ENCODE results near the gene COMMD10. TPM values are rescaled to one million over a fixed set of nuclear protein-coding genes. Genes with fewer than 3 reads are reported as not detected.

Gene COMMD10
- total RNA-seq, 6 experiments from 2014 or later, result 19.0 to 25.0 (median 22.0) TPM

DNA sequence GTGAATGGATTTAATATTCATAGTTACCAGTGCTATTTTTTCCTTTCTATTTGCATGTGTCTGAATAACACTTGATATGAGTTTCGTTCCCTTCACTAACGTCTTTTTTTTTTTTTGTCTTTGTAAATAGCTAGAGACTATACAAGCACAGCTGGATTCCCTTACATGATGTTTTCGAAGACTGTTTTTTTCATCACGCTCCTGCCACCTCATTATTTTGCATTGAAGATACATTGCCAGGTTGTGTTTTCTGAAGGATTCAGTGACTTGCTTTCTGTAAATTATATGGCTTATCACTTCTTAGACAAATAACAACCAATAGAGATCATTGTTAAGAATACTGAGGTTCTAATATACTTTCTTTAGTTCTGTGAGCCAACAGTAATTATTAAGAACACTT, 207.5 kb downstream of the COMMD10 start:
- DNase-seq, result no peak
- Mint-ChIP-seq H3K9me3 (peaks cover 7% of the 10 kb centered on the region), H3K4me3 (no peak overlapping the region), H3K27ac (no peak overlapping the region), H3K27me3 (ENCODE audit: insufficient read depth) (no peaks in the 10 kb centered on the region), H3K4me1 (ENCODE audit: low read depth) (peaks cover 4% of the 10 kb centered on the region; the same call in 1 of the 2 replicates), H3K36me3 (ENCODE audit: low read depth) (peaks cover 8% of the 10 kb centered on the region)
- TF ChIP-seq, protein P1, sequence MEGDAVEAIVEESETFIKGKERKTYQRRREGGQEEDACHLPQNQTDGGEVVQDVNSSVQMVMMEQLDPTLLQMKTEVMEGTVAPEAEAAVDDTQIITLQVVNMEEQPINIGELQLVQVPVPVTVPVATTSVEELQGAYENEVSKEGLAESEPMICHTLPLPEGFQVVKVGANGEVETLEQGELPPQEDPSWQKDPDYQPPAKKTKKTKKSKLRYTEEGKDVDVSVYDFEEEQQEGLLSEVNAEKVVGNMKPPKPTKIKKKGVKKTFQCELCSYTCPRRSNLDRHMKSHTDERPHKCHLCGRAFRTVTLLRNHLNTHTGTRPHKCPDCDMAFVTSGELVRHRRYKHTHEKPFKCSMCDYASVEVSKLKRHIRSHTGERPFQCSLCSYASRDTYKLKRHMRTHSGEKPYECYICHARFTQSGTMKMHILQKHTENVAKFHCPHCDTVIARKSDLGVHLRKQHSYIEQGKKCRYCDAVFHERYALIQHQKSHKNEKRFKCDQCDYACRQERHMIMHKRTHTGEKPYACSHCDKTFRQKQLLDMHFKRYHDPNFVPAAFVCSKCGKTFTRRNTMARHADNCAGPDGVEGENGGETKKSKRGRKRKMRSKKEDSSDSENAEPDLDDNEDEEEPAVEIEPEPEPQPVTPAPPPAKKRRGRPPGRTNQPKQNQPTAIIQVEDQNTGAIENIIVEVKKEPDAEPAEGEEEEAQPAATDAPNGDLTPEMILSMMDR (IDR thresholded peaks at IDR 0.05), result no peak

DNA sequence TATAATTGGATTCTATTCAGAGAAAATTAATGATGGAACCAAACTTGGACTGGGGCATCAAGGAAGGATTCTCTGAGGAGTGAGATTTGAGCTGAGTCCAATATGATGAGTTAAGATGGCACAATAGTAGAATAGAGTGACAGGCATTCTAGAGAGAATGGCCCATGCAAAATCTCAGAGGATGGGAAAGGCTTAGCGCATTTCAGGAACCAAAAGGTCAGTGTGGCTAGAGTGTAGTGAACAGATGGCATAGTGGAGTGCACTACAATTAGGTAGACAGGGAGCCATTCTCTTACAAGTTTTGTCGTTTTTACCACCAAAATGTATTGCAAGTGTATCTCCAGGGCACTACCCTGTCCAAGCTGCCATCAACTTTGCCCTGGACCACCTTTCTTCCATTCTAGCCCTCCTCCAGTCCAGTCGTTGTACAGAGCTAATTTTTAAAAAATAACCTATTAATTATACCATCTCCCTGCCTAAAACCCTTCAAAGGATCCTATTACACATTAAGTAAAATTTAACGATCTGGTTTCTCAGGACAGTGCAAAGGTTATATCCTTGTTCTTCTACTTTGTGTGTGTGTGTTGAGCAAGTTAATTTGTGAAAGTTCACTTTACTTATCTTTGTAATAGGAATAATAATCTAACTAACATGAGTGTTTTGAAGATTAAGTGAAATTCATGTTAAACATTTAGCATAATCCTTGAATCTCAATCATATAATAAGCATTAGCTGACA, 211.7 kb downstream of the COMMD10 start:
- H3K9me3 Mint-ChIP-seq, result no peaks in the 10 kb centered on the region
- H3K4me3 Mint-ChIP-seq, result no peak overlapping the region
- H3K4me1 Mint-ChIP-seq (ENCODE audit: low read depth), result no peaks in the 10 kb centered on the region
- no peak overlapping the region for H3K27ac Mint-ChIP-seq
- H3K36me3 Mint-ChIP-seq (ENCODE audit: low read depth), result peaks cover 7% of the 10 kb centered on the region; the same call in 1 of the 2 replicates
- TF ChIP-seq, protein P1 (IDR thresholded peaks at IDR 0.05), result no peak
- H3K27me3 Mint-ChIP-seq (ENCODE audit: insufficient read depth), result no peaks in the 10 kb centered on the region
- DNase-seq, result no peak

DNA sequence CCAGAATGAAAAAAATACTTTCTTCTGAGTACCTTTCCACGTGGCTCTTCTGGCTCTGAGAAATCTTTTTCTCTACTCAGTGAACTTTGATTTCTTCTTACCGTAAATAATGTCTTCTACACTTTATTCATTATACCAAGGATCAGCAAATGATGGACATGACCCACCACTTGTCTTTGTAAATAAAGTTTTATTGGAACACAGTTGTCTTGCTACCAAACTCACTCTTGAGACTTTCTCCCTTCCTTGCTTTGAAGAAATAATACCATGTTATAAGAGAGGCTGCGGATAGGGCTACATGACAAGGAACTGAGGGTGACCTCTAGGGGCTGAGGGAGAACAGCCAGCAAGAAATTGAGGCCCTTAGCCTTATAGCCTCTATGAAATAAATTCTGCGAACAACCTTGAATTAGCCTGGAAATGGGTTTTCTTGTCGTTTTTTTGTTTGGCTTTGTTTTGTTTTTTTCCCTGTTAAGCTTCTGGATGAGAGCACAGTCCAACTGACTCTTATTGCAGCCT, 212.5 kb downstream of the COMMD10 start:
- peaks cover 7% of the 10 kb centered on the region; the same call in 1 of the 2 replicates for H3K36me3 Mint-ChIP-seq (ENCODE audit: low read depth)
- H3K27me3 Mint-ChIP-seq (ENCODE audit: insufficient read depth), result no peaks in the 10 kb centered on the region
- no peaks in the 10 kb centered on the region for H3K9me3 Mint-ChIP-seq
- no peak for DNase-seq
- no peak overlapping the region for H3K4me3 Mint-ChIP-seq
- TF ChIP-seq, protein P1 (IDR thresholded peaks at IDR 0.05), result no peak
- H3K27ac Mint-ChIP-seq, result no peak overlapping the region
- H3K4me1 Mint-ChIP-seq (ENCODE audit: low read depth), result no peaks in the 10 kb centered on the region

- no peak for DNase-seq
- H3K27me3 Mint-ChIP-seq (ENCODE audit: insufficient read depth), result no peaks in the 10 kb centered on the region
- TF ChIP-seq, protein P1 (IDR thresholded peaks at IDR 0.05), result no peak
- H3K27ac Mint-ChIP-seq, result no peak overlapping the region
- H3K9me3 Mint-ChIP-seq, result no peaks in the 10 kb centered on the region
- peaks cover 25% of the 10 kb centered on the region for H3K36me3 Mint-ChIP-seq (ENCODE audit: low read depth)
- no peak overlapping the region for H3K4me3 Mint-ChIP-seq
- no peaks in the 10 kb centered on the region for H3K4me1 Mint-ChIP-seq (ENCODE audit: low read depth)
Observed at GRCh38 chr5:116299746-116300640, 215.2 kb downstream of the COMMD10 start.

- TF ChIP-seq, protein P1 (IDR thresholded peaks at IDR 0.05), result no peak
- Mint-ChIP-seq H3K36me3 (ENCODE audit: low read depth) (peaks cover 36% of the 10 kb centered on the region), H3K4me3 (no peak overlapping the region), H3K27me3 (ENCODE audit: insufficient read depth) (no peaks in the 10 kb centered on the region; the same call in 1 of the 2 replicates), H3K27ac (no peak overlapping the region), H3K4me1 (ENCODE audit: low read depth) (no peaks in the 10 kb centered on the region), H3K9me3 (peaks cover 3% of the 10 kb centered on the region; the same call in 1 of the 2 replicates)
- no peak for DNase-seq
Observed at GRCh38 chr5:116301110-116301509, 216.3 kb downstream of the COMMD10 start.

All from HFFc6 (cell line).